ENCODE results near the gene LRCH1.

Gene LRCH1

DNA sequence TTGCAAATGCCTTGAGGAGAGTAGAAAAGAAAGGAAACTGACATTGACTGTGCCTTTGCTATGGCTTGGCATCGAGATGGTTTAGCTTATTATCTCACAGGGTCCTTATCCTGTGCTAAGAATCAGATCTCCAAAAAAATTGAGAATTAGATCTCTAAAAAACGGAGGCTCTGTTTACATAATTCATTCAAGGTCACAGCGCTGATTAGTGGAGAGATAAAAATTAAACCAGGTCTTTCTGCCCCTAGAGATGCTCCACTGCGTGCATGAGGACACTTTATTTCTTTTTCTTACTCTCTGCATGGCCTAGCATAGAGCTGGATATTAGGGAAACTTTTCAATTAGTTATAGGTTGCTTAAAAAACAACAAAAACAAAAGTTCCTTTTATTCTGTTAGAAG lies 17.3 kb downstream of the LRCH1 start:
- DNase-seq (ENCODE audit: insufficient read length, low spot score) (no peak), FAIRE-seq (no peak)
- TF ChIP-seq, protein P1, sequence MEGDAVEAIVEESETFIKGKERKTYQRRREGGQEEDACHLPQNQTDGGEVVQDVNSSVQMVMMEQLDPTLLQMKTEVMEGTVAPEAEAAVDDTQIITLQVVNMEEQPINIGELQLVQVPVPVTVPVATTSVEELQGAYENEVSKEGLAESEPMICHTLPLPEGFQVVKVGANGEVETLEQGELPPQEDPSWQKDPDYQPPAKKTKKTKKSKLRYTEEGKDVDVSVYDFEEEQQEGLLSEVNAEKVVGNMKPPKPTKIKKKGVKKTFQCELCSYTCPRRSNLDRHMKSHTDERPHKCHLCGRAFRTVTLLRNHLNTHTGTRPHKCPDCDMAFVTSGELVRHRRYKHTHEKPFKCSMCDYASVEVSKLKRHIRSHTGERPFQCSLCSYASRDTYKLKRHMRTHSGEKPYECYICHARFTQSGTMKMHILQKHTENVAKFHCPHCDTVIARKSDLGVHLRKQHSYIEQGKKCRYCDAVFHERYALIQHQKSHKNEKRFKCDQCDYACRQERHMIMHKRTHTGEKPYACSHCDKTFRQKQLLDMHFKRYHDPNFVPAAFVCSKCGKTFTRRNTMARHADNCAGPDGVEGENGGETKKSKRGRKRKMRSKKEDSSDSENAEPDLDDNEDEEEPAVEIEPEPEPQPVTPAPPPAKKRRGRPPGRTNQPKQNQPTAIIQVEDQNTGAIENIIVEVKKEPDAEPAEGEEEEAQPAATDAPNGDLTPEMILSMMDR (IDR thresholded peaks at IDR 0.05; ENCODE audit: insufficient read depth, missing control alignments) = no peak

DNA sequence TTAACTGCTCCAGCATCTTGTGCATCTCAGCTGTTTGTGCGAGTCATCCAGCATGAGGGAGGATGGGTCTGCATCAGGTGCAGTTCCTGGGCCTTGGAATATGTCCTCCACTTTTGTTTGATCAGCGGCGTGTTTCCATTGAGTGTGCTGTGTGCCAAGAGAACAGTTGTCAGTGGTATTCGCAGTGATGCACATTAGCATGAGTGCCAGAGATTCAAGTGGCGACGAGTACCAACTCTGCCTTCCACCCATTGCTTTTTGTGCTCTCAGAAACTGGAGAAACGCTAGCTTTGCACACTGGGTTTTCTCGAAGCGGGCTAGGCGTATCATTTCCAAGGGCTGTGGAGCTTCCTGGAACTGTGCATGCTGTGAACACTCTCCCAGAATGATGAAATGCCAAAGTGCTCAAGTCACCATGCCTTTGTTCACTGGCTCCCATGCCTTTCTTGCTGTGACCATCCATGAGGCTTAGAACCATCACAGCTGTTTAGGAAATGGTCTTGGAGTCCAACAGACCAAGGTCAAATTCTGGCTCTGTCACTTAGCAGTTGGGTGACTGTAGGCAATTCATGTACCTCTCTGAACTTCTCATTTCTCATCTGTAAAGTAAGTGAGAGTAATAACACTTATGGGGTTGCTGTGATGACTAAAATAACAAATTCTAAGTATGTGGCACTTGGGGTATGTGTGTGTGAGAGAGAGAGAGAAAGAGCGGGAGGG lies 18.4 kb downstream of the LRCH1 start:
- TF ChIP-seq, protein P1 (IDR thresholded peaks at IDR 0.05; ENCODE audit: insufficient read depth, missing control alignments) = no peak
- DNase-seq (ENCODE audit: insufficient read length, low spot score) (no peak), FAIRE-seq (peak; percentile 46)

DNA sequence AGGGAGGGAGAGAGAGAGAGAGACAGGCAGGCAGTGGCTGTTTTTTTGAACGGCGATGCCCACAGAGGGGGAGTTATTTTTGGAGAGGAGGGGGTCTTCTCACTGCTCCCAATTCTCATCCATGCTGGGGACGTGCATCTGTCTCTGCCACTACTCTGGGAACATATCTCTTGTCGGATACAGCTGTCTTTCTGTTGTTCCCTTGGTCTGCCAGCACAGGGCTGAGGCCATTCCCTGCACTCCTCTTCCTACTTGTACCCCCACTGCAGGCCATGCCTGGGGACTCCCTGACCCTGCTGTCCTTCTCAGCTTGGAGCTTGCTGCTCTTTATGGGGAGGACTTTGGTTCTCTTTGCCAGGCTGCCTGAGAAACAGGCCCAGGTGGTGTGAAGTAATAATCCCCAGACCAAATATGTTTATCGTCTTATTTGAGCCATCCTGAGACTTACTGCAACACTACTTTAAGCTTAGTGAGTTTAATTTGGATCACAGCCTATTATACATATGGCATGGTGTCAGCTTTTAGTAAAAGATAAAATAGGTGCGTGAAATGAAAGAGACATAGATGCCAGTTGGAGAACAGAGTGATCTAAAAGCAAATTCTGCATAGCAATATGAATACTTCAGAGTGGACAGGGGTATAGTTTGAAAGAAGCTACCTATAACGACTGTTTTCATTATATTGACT lies 19.1 kb downstream of the LRCH1 start:
- DNase-seq (ENCODE audit: insufficient read length, low spot score) (no peak), FAIRE-seq (peak; percentile 98)

DNA sequence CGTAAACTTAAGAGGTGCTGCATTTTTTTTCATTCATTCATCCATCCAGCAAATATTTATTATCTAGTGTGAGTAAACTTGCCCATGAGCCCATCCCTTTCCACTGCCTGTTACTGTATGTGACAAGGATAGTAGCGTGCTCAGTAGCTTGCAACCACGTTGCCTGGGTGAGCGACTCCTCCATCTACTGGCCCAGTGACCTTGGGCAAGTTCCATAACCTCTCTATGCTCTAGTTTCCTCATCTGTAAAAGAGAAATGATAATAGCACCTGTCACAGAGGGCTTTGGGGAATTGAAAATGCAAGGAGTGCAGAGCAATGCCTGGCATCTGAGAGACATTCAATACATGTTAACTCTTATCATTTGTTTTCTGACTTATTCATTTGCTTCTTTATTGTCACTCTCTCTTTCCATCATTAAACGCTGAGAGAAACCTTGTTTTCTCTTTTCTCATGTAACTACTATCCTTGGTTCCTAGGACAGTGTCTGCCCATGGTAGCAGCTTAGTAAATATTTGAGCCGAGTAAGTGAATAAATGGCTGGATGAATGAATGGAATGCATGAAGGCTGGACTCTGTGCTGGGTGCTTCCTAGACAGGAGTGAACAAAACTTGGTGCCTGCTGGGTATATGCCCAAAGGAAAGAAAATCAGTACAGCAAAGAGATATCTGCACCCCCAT lies 19.9 kb downstream of the LRCH1 start:
- DNase-seq (ENCODE audit: insufficient read length, low spot score) (no peak), FAIRE-seq (no peak)
- TF ChIP-seq, protein P1 (IDR thresholded peaks at IDR 0.05; ENCODE audit: insufficient read depth, missing control alignments) = no peak

More for the DNA sequence above, 19.1 kb downstream of the LRCH1 start:
- TF ChIP-seq, protein P1 (IDR thresholded peaks at IDR 0.05; ENCODE audit: insufficient read depth, missing control alignments) = no peak

DNA sequence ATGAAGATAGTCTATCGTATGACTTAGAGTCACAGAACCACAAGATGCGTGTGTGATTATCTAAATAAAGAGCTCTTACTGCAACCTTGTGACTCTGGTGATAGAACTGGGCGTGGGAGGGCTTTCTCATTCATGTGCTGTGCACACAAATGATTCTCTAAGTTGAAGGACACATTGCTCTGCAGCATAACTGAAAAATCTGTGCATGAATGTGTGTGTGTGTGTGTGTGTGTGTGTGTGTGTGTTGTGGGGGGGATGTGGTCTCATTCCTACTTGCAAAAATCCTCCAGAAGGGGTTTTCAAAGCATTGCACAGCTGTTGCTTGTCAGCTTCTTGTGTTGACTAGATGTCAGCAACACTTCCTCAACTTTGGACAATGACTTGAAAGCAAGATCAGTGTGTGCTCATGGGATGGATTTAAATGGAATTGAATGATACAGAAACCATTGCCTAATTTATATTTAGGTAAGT lies 22.4 kb downstream of the LRCH1 start:
- no peak for FAIRE-seq
- TF ChIP-seq, protein P1 (IDR thresholded peaks at IDR 0.05; ENCODE audit: insufficient read depth, missing control alignments) = no peak
- DNase-seq (ENCODE audit: insufficient read length, low spot score) = no peak

DNA sequence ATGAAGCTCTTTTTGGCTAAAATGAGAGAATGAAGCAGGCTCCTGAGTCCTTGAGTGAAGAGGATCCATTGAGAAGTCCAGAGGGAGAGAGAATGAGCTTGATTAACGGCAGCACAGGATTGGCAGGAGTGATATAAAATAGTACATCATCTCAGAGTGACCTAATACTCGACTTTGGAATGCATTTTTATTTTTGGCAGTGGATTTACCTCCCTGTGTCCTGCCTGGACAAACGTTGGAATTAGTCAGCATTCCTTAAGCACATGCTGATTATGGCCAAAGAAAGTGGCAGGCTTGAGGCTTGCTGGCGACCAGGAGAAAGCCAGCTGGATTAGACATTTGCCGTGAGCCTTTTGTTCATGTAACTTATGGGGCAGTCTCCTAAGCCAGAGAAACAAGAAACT lies 22.9 kb downstream of the LRCH1 start:
- DNase-seq (ENCODE audit: insufficient read length, low spot score) = no peak
- no peak for FAIRE-seq
- TF ChIP-seq, protein P1 (IDR thresholded peaks at IDR 0.05; ENCODE audit: insufficient read depth, missing control alignments) = no peak
